ENCODE measurements around the gene LONP1. TPM values are rescaled to one million over a fixed set of nuclear protein-coding genes. Genes with fewer than 3 reads are reported as not detected.

Gene LONP1
- total RNA-seq, 1 experiment from 2014 or later, result 186 TPM

DNA sequence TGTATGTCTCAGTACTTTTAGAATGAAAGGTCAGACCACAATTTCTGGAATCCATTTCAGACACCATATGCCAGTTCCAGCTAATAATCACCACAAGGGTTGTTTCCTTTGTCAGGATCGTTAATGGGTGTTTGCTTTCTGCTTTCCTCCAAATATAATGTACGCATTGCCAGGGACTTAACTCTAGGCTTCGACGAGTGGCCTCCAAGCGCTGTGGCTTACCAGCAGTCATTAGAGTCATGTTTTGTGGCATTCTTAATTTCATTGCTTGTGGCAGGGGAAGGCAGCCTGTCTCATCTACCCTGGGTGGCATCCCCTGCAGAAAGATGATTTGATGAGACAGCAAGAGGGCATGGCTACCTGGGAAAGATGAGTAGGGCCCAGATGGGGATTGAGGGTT lies 74.5 kb downstream of the LONP1 start (continued):
- TF ChIP-seq, protein P1, sequence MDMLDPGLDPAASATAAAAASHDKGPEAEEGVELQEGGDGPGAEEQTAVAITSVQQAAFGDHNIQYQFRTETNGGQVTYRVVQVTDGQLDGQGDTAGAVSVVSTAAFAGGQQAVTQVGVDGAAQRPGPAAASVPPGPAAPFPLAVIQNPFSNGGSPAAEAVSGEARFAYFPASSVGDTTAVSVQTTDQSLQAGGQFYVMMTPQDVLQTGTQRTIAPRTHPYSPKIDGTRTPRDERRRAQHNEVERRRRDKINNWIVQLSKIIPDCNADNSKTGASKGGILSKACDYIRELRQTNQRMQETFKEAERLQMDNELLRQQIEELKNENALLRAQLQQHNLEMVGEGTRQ (CRISPR knock-in tag; IDR thresholded peaks at IDR 0.05), result no peak

DNA sequence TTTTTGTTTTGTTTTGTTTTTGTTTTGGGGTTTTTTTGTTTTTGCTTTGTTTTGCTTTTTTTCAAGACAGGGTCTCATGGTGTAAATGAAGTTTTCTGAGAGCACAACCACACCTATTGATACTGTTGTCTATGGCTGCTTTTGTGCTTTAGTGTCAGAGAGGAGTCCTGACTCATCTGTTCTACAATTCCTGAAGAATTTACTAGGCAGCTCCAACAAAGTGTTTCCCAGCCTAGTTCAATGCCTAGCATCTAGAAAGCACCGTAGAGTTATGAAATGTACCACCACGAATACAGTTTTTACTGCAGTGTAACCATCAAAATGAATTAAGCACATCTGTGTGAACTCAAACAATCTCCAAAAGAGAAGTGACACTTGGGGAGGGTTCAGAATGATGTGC lies 75.9 kb downstream of the LONP1 start:
- Mint-ChIP-seq H3K9me3 (no peaks in the 10 kb centered on the region), H3K4me3 (no peak overlapping the region), H3K4me1 (peaks cover 5% of the 10 kb centered on the region), H3K36me3 (peaks cover 74% of the 10 kb centered on the region), H3K27ac (no peak overlapping the region), H3K27me3 (ENCODE audit: low read depth) (no peaks in the 10 kb centered on the region; the same call in 1 of the 2 replicates)
- ChIA-PET CTCF (no interaction called here), POLR2A (no interaction called here)
- DNase-seq (ENCODE audit: low spot score), result no peak
- no peak for ATAC-seq
- no peak for TF ChIP-seq ATF1 (CRISPR knock-in tag; IDR thresholded peaks at IDR 0.05)
- TF ChIP-seq, protein P2, sequence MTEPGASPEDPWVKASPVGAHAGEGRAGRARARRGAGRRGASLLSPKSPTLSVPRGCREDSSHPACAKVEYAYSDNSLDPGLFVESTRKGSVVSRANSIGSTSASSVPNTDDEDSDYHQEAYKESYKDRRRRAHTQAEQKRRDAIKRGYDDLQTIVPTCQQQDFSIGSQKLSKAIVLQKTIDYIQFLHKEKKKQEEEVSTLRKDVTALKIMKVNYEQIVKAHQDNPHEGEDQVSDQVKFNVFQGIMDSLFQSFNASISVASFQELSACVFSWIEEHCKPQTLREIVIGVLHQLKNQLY (CRISPR knock-in tag; IDR thresholded peaks at IDR 0.05), result no peak
- no peak for TF ChIP-seq TEAD4 (CRISPR knock-in tag; IDR thresholded peaks at IDR 0.05)
- TF ChIP-seq, protein P3, sequence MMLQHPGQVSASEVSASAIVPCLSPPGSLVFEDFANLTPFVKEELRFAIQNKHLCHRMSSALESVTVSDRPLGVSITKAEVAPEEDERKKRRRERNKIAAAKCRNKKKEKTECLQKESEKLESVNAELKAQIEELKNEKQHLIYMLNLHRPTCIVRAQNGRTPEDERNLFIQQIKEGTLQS (CRISPR knock-in tag; conservative IDR thresholded peaks at IDR 0.05), result no peak
- no peak for TF ChIP-seq ZNF121 (CRISPR knock-in tag; IDR thresholded peaks at IDR 0.05)
- no peak for TF ChIP-seq GABPB1 (CRISPR knock-in tag; IDR thresholded peaks at IDR 0.05)
- TF ChIP-seq, protein P4, sequence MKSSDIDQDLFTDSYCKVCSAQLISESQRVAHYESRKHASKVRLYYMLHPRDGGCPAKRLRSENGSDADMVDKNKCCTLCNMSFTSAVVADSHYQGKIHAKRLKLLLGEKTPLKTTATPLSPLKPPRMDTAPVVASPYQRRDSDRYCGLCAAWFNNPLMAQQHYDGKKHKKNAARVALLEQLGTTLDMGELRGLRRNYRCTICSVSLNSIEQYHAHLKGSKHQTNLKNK (CRISPR knock-in tag; IDR thresholded peaks at IDR 0.05), result no peak

DNA sequence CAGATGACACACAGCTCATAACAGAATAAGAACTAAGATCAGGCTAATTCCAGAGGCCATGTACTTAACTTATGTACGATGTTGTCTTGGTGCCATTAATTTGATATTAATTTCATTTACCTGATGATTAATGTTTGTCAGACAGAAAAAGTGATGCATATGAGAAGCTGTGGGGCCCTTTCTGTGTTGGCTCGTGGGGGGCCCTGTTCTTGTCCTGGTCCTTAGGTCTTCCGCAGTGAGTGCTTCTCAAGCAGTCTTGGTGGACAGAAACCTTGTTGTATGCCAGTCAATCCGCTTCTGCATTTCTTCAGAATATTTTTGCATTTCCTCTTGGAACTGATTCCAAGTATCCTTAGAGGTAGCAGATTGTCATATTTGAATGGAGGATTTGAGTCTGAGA lies 76.9 kb downstream of the LONP1 start:
- CTCF ChIA-PET, result no interaction called here
- no peak overlapping the region; the same call in 1 of the 2 replicates for H3K27ac Mint-ChIP-seq
- H3K4me1 Mint-ChIP-seq, result peaks cover 5% of the 10 kb centered on the region
- H3K9me3 Mint-ChIP-seq, result no peaks in the 10 kb centered on the region
- TF ChIP-seq, protein P5, sequence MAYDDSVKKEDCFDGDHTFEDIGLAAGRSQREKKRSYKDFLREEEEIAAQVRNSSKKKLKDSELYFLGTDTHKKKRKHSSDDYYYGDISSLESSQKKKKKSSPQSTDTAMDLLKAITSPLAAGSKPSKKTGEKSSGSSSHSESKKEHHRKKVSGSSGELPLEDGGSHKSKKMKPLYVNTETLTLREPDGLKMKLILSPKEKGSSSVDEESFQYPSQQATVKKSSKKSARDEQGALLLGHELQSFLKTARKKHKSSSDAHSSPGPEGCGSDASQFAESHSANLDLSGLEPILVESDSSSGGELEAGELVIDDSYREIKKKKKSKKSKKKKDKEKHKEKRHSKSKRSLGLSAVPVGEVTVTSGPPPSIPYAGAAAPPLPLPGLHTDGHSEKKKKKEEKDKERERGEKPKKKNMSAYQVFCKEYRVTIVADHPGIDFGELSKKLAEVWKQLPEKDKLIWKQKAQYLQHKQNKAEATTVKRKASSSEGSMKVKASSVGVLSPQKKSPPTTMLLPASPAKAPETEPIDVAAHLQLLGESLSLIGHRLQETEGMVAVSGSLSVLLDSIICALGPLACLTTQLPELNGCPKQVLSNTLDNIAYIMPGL (CRISPR knock-in tag; IDR thresholded peaks at IDR 0.05), result no peak
- TF ChIP-seq FOXP1 (CRISPR knock-in tag; IDR thresholded peaks at IDR 0.05; ENCODE audit: borderline replicate concordance), result no peak
- no peaks in the 10 kb centered on the region; the same call in 1 of the 2 replicates for H3K27me3 Mint-ChIP-seq (ENCODE audit: low read depth)
- POLR2A ChIA-PET, result no interaction called here
- H3K36me3 Mint-ChIP-seq, result peaks cover 68% of the 10 kb centered on the region
- no peak for ATAC-seq
- no peak for DNase-seq (ENCODE audit: low spot score)
- H3K4me3 Mint-ChIP-seq, result no peak overlapping the region

DNA sequence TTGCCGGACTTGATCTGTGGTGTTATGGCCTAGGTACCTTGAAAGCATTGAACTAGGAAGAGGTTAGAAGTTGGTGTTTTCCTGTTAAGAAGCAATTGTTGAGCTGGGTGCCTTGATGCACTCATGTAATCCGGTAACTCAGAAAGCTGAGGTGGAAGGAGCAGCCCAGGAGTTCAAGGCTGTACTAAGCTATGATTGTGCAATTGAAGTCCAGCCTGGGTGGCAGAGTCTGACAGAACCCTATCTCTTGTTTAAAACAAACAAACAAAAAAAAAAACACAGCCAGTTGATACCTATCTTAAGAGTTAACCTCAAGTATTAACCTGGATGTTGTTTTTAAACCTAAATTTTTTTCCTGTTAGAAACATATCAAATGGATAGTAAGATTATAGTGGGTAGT lies 77.7 kb downstream of the LONP1 start:
- Mint-ChIP-seq H3K27ac (no peak overlapping the region), H3K4me1 (peaks cover 5% of the 10 kb centered on the region), H3K4me3 (no peak overlapping the region), H3K36me3 (peaks cover 60% of the 10 kb centered on the region), H3K9me3 (no peaks in the 10 kb centered on the region), H3K27me3 (ENCODE audit: low read depth) (no peaks in the 10 kb centered on the region; the same call in 1 of the 2 replicates)
- no peak for ATAC-seq
- ChIA-PET POLR2A (no interaction called here), CTCF (no interaction called here)
- DNase-seq (ENCODE audit: low spot score), result no peak
- TF ChIP-seq, protein P6, sequence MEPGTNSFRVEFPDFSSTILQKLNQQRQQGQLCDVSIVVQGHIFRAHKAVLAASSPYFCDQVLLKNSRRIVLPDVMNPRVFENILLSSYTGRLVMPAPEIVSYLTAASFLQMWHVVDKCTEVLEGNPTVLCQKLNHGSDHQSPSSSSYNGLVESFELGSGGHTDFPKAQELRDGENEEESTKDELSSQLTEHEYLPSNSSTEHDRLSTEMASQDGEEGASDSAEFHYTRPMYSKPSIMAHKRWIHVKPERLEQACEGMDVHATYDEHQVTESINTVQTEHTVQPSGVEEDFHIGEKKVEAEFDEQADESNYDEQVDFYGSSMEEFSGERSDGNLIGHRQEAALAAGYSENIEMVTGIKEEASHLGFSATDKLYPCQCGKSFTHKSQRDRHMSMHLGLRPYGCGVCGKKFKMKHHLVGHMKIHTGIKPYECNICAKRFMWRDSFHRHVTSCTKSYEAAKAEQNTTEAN (CRISPR knock-in tag; IDR thresholded peaks at IDR 0.05), result no peak
- no peak for TF ChIP-seq KAT7 (CRISPR knock-in tag; IDR thresholded peaks at IDR 0.05; ENCODE audit: borderline replicate concordance)
- TF ChIP-seq ZNF263 (CRISPR knock-in tag; IDR thresholded peaks at IDR 0.05; ENCODE audit: low read depth), result no peak
- TF ChIP-seq, protein P7, sequence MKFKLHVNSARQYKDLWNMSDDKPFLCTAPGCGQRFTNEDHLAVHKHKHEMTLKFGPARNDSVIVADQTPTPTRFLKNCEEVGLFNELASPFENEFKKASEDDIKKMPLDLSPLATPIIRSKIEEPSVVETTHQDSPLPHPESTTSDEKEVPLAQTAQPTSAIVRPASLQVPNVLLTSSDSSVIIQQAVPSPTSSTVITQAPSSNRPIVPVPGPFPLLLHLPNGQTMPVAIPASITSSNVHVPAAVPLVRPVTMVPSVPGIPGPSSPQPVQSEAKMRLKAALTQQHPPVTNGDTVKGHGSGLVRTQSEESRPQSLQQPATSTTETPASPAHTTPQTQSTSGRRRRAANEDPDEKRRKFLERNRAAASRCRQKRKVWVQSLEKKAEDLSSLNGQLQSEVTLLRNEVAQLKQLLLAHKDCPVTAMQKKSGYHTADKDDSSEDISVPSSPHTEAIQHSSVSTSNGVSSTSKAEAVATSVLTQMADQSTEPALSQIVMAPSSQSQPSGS (CRISPR knock-in tag; IDR thresholded peaks at IDR 0.05; ENCODE audit: borderline replicate concordance, low read depth), result no peak
- TF ChIP-seq, protein P8, sequence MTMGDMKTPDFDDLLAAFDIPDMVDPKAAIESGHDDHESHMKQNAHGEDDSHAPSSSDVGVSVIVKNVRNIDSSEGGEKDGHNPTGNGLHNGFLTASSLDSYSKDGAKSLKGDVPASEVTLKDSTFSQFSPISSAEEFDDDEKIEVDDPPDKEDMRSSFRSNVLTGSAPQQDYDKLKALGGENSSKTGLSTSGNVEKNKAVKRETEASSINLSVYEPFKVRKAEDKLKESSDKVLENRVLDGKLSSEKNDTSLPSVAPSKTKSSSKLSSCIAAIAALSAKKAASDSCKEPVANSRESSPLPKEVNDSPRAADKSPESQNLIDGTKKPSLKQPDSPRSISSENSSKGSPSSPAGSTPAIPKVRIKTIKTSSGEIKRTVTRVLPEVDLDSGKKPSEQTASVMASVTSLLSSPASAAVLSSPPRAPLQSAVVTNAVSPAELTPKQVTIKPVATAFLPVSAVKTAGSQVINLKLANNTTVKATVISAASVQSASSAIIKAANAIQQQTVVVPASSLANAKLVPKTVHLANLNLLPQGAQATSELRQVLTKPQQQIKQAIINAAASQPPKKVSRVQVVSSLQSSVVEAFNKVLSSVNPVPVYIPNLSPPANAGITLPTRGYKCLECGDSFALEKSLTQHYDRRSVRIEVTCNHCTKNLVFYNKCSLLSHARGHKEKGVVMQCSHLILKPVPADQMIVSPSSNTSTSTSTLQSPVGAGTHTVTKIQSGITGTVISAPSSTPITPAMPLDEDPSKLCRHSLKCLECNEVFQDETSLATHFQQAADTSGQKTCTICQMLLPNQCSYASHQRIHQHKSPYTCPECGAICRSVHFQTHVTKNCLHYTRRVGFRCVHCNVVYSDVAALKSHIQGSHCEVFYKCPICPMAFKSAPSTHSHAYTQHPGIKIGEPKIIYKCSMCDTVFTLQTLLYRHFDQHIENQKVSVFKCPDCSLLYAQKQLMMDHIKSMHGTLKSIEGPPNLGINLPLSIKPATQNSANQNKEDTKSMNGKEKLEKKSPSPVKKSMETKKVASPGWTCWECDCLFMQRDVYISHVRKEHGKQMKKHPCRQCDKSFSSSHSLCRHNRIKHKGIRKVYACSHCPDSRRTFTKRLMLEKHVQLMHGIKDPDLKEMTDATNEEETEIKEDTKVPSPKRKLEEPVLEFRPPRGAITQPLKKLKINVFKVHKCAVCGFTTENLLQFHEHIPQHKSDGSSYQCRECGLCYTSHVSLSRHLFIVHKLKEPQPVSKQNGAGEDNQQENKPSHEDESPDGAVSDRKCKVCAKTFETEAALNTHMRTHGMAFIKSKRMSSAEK (CRISPR knock-in tag; IDR thresholded peaks at IDR 0.05; ENCODE audit: borderline replicate concordance), result no peak
- no peak for TF ChIP-seq TEAD1 (CRISPR knock-in tag; IDR thresholded peaks at IDR 0.05)
- TF ChIP-seq NR3C1 (CRISPR knock-in tag; conservative IDR thresholded peaks at IDR 0.05; ENCODE audit: low read depth), result no peak
- TF ChIP-seq TCF7 (CRISPR knock-in tag; IDR thresholded peaks at IDR 0.05; ENCODE audit: low read depth), result no peak
- TF ChIP-seq ZBTB21 (CRISPR knock-in tag; IDR thresholded peaks at IDR 0.05; ENCODE audit: borderline replicate concordance), result no peak

Data from WTC11 (cell line).